ENCODE data around the gene AK2.

- TF ChIP-seq, protein P1, sequence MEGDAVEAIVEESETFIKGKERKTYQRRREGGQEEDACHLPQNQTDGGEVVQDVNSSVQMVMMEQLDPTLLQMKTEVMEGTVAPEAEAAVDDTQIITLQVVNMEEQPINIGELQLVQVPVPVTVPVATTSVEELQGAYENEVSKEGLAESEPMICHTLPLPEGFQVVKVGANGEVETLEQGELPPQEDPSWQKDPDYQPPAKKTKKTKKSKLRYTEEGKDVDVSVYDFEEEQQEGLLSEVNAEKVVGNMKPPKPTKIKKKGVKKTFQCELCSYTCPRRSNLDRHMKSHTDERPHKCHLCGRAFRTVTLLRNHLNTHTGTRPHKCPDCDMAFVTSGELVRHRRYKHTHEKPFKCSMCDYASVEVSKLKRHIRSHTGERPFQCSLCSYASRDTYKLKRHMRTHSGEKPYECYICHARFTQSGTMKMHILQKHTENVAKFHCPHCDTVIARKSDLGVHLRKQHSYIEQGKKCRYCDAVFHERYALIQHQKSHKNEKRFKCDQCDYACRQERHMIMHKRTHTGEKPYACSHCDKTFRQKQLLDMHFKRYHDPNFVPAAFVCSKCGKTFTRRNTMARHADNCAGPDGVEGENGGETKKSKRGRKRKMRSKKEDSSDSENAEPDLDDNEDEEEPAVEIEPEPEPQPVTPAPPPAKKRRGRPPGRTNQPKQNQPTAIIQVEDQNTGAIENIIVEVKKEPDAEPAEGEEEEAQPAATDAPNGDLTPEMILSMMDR (IDR thresholded peaks at IDR 0.05; ENCODE audit: insufficient read depth, low read depth, low read length): no peak
- no peak for TF ChIP-seq EZH2 (IDR thresholded peaks at IDR 0.05; ENCODE audit: insufficient read depth, low read length)
Measured at GRCh38 chr1:33010932-33011731, 25.6 kb downstream of the AK2 start.

Measured in astrocyte (in vitro differentiated cells and primary cell).